Neuron (in vitro differentiated cells): ENCODE data around the gene PAOX.

Experiments used
- H2AFZ ChIP-seq: one replicate; pipeline ENCODE4 v1.6.1; 2013; ENCODE audit warnings: low read depth, mild to moderate bottlenecking, inconsistent platforms, low read length, moderate library complexity
- H3K27me3 ChIP-seq: one replicate; pipeline ENCODE4 v1.6.1; 2013; ENCODE audit warnings: low read length; ENCODE audit not compliant: insufficient read depth
- H3K36me3 ChIP-seq: one replicate; pipeline ENCODE4 v1.6.1; 2013; ENCODE audit warnings: low read length; ENCODE audit not compliant: insufficient read depth
- H3K4me1 ChIP-seq: one replicate; pipeline ENCODE4 v1.6.1; 2013; ENCODE audit warnings: low read length; ENCODE audit not compliant: insufficient read depth
- H3K4me3 ChIP-seq: 2 replicates; pipeline ENCODE4 v1.5.1; 2013; ENCODE audit warnings: mild to moderate bottlenecking, low read length, moderate library complexity
- H3K9me3 ChIP-seq: one replicate; pipeline ENCODE4 v1.6.1; 2013; ENCODE audit warnings: low read length

The PAOX gene

DNA sequence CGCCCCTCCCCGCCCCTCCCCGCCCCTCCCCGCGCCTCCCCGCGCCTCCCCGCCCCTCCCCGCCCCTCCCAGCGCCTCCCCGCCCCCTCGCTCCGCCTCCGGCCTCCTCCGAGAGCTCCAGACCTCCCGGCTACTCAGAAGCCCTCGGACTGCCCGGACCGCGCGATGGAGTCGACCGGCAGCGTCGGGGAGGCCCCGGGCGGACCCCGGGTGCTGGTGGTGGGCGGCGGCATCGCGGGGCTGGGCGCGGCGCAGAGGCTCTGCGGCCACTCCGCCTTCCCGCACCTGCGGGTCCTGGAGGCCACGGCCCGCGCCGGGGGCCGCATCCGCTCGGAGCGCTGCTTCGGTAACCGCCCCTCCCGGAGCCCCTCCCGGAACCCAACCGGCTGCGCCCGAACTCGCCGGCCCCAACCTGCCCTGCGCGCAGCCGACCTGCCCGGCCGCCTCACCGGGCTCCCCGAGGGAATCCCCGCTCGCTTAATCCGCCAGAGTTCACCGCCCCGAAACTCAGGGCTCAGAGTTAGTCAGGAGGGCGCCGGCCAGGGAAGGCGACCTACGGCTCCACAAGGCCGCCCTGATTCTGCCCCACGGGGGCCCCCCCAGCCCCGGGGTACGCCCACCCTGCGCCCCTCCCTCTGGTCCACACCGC, at the start of gene PAOX:
PAOX (plus strand) TSS at position 111 of the 649 bp plus-strand sequence; CDS start at position 166, 55 bp downstream.
- Histone ChIP-seq H3K9me3 (peaks cover 2% of the 10 kb centered on the region), H3K36me3 (no peaks in the 10 kb centered on the region), H3K4me3 (peak within 1 kb of the TSS; percentile 82), H2AFZ (peak within 1 kb of the TSS; percentile 94), H3K27me3 (no peaks in the 10 kb centered on the region), H3K4me1 (peaks cover 11% of the 10 kb centered on the region)

DNA sequence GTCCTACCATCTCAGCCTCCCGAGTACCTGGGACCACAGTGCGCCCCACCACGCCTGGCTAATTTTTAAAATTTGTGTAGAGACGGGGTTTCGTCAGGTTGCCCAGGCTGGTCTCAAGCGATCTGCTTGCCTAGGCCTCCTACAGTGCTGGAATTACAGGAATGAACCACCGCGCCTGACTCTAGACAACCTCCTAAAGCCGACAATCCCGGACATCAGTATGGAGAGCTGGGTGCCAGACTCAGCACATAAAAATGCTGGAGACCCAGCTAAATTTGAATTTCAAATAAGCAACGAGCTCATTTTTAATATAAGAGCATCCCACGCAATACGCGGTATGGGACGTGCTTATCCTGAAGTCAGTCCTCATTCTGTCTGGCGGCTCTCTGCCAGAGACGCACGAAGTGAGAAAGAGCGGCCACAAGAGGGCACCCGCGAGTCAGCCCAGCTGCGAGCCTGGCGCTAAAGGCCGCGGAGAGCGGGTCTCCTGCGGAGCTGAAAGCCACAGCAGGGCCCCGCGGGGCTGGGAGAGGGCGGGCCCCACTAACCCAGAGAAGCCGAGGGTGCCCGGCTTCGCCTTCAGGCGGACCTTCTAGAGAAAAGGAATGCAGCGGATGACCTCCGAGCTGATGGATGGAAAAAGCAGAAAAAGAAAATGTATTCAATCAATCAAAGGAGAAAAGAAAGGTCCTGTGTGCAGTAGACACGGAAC, 49.4 kb upstream of the PAOX start:
- Histone ChIP-seq H3K4me3 (no peak overlapping the region), H3K36me3 (no peaks in the 10 kb centered on the region), H3K9me3 (peaks cover 9% of the 10 kb centered on the region), H3K27me3 (peaks cover 44% of the 10 kb centered on the region), H2AFZ (no peak overlapping the region), H3K4me1 (peaks cover 16% of the 10 kb centered on the region)

DNA sequence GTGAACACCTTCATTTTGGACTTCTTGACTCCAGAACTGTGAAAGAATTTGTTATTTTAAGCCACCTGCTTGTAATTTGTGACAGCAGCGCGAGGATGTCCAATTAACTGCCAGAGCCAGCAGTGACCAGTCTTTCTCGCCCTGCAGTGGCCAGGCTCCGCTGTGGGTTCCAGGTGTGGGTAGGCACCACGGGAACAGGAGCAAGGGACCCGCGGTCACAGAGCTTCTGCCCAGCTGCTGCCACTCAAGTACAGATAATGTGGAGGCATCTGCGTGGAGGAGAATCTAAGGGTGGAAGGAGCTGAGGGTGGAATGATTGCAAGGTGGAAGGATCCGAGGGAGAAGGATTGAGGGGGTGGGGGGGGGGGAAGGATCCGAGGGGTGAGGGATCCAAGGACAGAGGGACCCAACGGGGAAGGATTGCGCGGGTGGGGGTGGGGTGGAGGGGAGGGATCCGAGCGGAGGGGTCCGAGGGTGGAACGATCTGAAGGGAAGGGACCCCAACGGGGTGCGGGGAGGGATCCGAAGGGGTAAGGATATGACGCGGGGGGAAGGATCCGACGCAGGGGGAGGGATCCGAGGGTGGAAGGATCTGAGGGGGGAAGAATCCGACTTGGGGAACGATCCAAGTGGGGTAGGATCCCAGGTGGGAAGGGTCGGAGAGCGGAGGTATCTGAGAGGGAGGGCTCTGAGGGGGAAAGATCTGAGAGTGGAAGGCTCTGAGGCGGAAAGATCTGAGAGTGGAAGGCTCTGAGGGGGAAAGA, 45.9 kb upstream of the PAOX start:
- H3K4me3 ChIP-seq = no peak overlapping the region
- peaks cover 46% of the 10 kb centered on the region for H3K27me3 ChIP-seq
- H3K4me1 ChIP-seq = peaks cover 19% of the 10 kb centered on the region
- no peaks in the 10 kb centered on the region for H3K36me3 ChIP-seq
- no peak overlapping the region for H2AFZ ChIP-seq
- H3K9me3 ChIP-seq = peaks cover 9% of the 10 kb centered on the region

DNA sequence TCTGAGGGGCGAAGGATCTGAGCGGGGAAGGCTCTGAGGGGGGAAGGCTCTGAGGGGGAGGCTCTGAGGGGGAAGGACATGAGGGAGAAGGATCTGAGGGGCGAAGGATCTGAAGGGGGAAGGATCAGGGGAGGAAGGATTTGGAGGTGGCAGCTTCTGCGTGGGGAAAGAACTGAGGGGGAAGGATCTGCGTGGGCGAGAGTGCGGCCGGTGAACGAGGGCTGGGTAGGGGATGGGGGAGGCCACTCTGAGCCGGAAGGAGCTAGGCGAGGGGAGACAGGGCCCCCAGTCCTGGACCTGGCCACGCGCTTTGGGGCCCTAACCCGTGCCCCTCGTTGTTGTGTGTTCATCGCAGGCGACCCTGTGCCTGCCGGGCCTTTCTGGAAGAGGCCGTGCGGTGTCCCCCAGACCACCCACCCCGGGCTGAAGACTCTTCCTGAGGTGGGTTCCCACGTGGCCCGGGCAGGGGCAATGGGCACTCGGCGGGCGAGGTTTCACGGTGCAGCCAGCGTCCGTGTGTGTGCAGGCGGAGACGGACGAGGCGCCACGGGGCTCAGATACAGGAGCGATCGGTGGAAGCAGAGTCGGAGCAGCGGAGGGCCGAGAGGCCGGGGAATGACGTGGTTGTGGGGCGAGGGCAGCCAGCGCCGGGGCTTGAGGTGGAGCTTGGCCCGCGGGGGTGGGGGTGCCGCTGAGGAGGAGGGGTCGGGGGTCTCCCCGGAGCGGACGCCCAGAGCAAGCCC, 44.4 kb upstream of the PAOX start:
- Histone ChIP-seq H3K9me3 (peaks cover 9% of the 10 kb centered on the region), H3K4me3 (peak overlapping the region; percentile 27), H3K4me1 (peaks cover 14% of the 10 kb centered on the region), H3K27me3 (peaks cover 35% of the 10 kb centered on the region), H2AFZ (peak overlapping the region; percentile 60), H3K36me3 (no peaks in the 10 kb centered on the region)

DNA sequence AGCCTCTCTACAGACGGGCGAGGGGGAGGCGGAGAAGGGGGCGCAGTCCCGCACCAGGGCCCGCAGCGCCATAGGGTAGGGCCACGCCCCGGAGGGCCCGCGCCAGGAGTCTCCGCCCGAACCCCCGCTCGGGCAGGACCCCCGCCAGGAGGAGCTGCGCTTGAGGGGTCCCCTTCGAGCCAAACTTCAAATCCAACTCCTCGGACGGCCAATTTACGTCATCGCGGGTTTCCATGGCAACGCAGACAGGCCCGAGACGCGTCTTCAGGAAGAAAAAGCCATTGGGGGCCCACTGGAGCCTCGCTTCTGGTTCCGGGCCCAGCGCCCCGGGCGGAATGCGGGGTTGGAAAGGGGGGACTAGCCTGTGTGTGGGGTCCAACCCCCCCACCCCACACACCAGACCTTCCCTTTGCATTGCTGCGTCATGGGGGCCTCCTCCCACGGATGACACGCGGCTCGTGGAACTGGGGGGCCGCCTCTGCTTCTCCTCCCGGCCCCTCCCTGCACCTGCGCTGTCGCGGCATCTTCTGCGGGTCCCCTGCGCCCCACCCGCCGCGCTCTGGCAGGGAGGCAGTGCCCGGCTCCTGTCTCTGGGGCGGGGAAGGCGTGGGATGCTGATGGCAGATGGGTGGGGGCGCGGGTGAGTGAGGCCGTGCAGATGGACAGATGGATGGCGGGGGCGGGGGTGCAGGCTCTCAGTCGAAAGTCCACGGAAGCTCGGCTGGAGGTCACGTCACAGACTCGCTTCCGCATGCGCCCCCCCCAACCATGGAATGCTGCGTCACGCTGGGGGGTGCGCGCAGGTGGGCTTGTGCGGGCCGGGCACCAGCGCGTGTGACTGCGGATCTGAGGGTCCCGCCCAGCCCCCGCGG, 43.6 kb upstream of the PAOX start:
- Histone ChIP-seq H3K4me1 (peaks cover 14% of the 10 kb centered on the region), H3K4me3 (peak overlapping the region; percentile 27), H3K36me3 (no peaks in the 10 kb centered on the region), H2AFZ (peak overlapping the region; percentile 60), H3K27me3 (peaks cover 35% of the 10 kb centered on the region), H3K9me3 (peaks cover 9% of the 10 kb centered on the region)

DNA sequence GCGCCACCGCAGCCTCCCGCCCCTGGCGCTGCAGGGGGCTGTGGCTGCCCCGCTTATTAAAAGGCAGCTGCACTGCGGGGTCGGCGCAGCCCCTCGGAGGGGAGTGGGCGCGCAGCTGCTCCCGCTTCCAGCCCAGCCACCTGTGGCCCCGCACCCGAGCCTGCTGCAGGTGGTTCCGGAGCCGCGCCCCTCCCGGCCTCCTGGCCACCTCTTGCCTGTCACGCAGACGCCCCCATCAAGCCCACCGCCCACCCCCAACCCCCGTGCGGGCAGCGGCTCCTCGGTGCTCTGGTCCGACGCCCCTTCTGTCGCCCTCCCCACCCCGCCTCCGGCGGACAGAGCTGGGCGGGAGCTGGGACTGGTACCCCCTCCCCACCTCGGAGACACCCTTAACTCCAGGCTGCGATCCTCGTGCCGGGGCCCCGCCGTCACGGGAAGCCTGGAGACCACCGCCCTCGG, 42.9 kb upstream of the PAOX start:
- Histone ChIP-seq H3K4me3 (no peak overlapping the region), H3K27me3 (peaks cover 31% of the 10 kb centered on the region), H3K9me3 (peaks cover 9% of the 10 kb centered on the region), H3K36me3 (no peaks in the 10 kb centered on the region), H3K4me1 (peaks cover 14% of the 10 kb centered on the region), H2AFZ (no peak overlapping the region)

DNA sequence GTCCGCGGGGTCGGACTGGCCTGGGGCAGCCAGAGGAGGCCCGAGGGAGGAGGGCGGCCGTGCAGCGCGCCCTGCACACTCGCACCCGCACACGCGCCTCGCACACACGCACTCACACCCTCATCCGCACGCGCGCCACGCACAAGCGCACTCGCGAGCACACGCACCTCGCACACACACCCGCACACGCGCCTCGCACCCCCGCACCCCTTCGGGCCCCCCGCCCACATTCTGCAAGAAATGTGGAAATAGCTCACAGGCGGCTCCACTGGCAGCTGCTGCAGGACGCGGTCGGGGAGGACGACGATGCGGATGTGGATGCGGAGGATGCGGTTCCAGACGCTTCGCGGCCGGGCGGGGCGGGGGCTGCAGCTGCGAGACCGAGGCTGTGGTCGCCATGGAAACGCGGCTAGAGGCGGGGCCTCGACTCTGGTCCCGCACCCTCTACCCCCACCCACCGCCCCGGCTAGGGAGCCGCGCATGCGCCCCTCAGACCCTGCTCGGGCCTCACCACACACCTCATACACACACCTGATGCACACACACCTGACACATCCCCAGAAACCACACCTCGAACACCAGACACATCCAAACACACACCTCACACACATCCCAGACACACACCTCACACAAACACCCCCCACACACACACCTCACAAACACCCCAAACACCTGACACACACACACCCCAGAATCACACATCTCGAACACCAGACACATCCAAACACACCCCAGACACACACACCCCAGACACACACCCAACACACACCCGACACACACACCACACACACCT, 42.3 kb upstream of the PAOX start, which contains the start of gene CALY:
CALY (minus strand) TSS at position 320 of the 793 bp plus-strand sequence. CDS start 7,907 bp downstream, outside the sequence.
- H2AFZ ChIP-seq = peak within 1 kb of the TSS; percentile 60
- no peaks in the 10 kb centered on the region for H3K36me3 ChIP-seq
- H3K9me3 ChIP-seq = peaks cover 9% of the 10 kb centered on the region
- peaks cover 14% of the 10 kb centered on the region for H3K4me1 ChIP-seq
- peaks cover 31% of the 10 kb centered on the region for H3K27me3 ChIP-seq
- no peak within 1 kb of the TSS for H3K4me3 ChIP-seq

DNA sequence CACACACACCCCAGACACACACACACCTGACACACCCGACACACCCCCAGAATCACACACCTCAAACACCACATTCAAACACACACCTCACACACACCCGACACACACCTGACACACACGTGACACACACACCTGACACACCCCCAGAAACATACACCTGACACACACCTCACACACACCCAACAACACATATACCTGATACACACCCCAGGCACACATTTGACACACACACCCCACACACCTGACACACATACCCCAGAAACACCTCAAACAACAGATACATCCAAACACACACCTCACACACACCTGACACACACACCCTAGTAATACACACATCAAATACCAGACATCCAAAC, 41.7 kb upstream of the PAOX start:
- Histone ChIP-seq H3K4me3 (no peak overlapping the region), H2AFZ (no peak overlapping the region), H3K27me3 (peaks cover 31% of the 10 kb centered on the region), H3K4me1 (peaks cover 14% of the 10 kb centered on the region), H3K36me3 (no peaks in the 10 kb centered on the region), H3K9me3 (peaks cover 6% of the 10 kb centered on the region)

DNA sequence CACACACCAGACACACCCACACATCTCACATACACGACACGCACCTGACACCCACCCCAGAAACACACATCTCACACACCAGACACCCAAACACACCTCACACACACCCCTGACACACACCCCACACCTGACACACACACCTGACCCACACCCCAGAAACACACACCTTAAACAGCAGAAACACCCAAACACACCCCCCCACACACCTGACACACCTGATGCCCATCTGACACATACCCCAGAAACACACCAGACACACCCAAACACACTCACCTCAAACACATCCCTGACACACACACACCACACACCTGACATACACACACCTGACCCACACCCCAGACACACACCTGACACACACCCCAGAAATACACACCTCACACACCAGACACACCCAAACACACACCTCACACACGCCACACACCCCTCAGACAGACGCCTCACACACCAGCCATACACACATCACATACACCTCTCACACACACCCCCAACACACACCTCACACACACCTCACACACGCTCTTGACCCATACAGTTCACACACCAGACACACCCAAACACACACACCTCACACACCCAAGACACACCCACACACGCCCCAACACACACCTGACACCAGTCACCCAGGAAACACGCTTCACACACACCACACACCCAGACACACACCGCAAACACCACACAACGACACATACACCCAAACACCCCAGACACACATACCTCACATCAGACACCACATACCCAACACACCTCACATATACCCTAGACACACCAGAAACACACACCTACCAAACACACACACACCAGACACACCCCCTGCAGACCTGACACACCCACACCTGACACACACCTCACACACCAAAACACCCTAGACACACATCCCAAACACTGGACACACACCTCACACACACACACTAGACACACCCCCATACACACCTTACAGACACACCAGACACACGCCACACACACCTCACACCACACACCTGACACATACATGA, 40.7 kb upstream of the PAOX start:
- no peaks in the 10 kb centered on the region for H3K36me3 ChIP-seq
- peaks cover 14% of the 10 kb centered on the region for H3K4me1 ChIP-seq
- H3K27me3 ChIP-seq = peaks cover 31% of the 10 kb centered on the region
- H3K4me3 ChIP-seq = no peak overlapping the region
- no peak overlapping the region for H2AFZ ChIP-seq
- no peaks in the 10 kb centered on the region for H3K9me3 ChIP-seq

DNA sequence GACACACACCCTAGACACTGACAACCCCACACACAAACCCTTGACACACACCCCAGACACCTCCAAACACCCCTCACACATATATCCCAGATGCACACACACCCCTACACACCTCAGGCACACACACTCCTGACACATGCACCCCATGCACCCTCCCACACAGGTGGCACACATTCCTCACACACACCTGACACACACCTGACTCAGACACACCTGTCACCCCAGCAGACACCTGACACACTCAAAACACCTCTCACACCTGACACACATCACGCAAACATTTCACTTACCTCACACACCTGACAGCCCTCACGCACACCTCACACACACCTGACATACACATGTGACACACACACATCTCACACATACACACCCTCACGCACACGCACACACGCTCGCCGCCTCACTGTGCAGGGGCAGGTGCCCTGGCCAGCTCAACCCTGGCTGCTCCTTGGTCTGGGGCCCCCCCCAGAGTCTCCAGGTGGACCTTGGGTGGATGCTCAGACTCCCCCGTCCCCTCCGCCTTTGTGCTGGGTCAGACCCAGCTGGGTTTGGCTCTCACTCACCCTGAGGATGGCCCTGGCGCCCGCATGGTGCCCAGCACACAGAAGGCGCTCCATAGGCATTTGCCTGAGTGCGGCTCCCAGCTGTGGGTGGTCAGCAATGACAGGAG, 39.2 kb upstream of the PAOX start:
- no peak overlapping the region for H2AFZ ChIP-seq
- H3K4me1 ChIP-seq = peaks cover 14% of the 10 kb centered on the region
- no peaks in the 10 kb centered on the region for H3K9me3 ChIP-seq
- H3K4me3 ChIP-seq = no peak overlapping the region
- no peaks in the 10 kb centered on the region for H3K36me3 ChIP-seq
- peaks cover 25% of the 10 kb centered on the region for H3K27me3 ChIP-seq
